GM12892 (cell line): Measurements from ENCODE around the gene PYGB.

Experiments
- POLR2A ChIP-seq: IDR thresholded peaks from 2 replicates; pipeline ENCODE4 v1.6.1; 2011; ENCODE audit warnings: low read depth, low read length, control low read depth
- POLR2AphosphoS5 ChIP-seq: IDR thresholded peaks from 2 replicates; pipeline ENCODE4 v1.6.1; 2011; ENCODE audit warnings: low read depth, low read length, control low read depth

- no peak for TF ChIP-seq POLR2AphosphoS5
- no peak for TF ChIP-seq POLR2A
Measured at GRCh38 chr20:25221592-25222460, 26.1 kb upstream of the PYGB start.
